ENCODE results near the gene RYK. TPM values are rescaled to one million over a fixed set of nuclear protein-coding genes. Genes with fewer than 3 reads are reported as not detected.
A peak's percentile ranks its signal among the peaks of the same experiment; 100 is the strongest.

The RYK gene
- total RNA-seq, 1 donor from 2014 or later, result 85.2 TPM

DNA sequence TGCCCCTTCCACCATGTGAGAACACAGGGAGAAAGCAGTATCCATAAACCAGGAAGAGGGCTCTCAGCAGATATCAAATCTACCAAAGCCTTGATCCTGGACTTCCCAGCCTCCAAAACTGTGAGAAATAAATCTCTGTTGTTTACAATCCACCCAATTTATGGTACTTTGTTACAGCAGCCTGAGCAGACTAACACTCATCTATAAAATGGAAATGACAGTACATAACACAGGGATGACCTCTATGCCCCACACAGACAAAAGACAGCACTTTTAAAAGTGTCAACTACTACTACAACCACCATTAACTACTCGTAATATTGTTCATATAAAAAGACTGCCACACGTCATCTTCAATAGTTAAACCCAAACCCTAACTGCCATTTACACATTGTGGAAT lies 5.7 kb downstream of the RYK start:
- peaks cover 46% of the 10 kb centered on the region for H3K4me1 Mint-ChIP-seq (ENCODE audit: low read depth)
- H3K4me3 Mint-ChIP-seq (ENCODE audit: low read depth), result no peak overlapping the region
- no peak for DNase-seq (ENCODE audit: low spot score, unreplicated experiment)

DNA sequence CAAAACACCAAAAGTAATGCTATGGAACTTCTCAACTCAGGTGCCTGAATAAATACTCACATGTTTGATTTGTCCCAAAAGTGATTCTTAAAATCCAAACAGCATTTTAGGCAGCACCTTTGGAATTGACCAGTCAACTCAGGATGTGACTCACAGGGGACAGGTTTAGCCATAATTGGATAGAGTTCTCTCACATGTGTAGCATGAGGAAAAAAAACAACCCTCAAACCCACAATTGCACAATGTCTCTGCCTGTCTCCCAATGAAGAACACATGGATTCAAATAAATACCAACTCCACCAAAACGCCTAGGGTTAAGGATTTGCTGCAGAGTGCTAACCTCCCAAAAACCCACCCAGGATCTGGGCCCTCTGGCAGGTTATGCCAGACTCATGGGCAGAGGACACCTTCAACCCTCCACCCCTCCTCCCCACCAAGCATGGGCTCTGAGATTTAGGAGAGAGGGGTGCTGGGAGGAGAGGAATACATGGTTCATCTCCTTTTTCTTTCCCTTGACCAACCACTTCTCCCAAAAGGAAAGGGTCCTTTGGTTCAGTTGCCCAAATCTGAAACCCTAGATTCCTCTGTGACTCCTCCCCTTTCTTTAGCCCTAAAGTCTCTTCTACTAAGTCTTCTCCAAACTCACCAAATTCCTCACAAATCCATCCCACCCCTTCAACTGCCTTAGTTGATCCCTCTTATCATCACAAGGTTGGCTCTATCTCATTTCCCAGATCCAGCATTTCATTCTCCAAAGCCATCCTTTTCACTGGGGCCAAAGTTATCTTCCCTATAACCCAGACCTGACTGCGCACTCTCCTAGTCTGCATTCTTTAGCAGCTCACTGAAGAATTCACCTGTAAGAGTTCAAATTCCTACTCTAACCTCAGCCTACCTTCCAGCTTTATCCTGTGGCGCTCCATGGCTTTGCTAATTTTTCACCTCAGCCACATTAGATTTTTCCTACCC lies 7.7 kb downstream of the RYK start:
- TF ChIP-seq, protein P1, sequence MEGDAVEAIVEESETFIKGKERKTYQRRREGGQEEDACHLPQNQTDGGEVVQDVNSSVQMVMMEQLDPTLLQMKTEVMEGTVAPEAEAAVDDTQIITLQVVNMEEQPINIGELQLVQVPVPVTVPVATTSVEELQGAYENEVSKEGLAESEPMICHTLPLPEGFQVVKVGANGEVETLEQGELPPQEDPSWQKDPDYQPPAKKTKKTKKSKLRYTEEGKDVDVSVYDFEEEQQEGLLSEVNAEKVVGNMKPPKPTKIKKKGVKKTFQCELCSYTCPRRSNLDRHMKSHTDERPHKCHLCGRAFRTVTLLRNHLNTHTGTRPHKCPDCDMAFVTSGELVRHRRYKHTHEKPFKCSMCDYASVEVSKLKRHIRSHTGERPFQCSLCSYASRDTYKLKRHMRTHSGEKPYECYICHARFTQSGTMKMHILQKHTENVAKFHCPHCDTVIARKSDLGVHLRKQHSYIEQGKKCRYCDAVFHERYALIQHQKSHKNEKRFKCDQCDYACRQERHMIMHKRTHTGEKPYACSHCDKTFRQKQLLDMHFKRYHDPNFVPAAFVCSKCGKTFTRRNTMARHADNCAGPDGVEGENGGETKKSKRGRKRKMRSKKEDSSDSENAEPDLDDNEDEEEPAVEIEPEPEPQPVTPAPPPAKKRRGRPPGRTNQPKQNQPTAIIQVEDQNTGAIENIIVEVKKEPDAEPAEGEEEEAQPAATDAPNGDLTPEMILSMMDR (IDR thresholded peaks at IDR 0.05; ENCODE audit: unreplicated experiment), result no peak
- no peaks in the 10 kb centered on the region for H3K27me3 Mint-ChIP-seq
- peak overlapping the region; percentile 39 for H3K27ac Mint-ChIP-seq
- DNase-seq (ENCODE audit: low spot score, unreplicated experiment), result no peak
- peaks cover 2% of the 10 kb centered on the region for H3K36me3 Mint-ChIP-seq (ENCODE audit: insufficient read depth)
- H3K4me3 Mint-ChIP-seq (ENCODE audit: low read depth), result no peak overlapping the region
- peaks cover 32% of the 10 kb centered on the region for H3K4me1 Mint-ChIP-seq (ENCODE audit: low read depth)
- no peaks in the 10 kb centered on the region for H3K9me3 Mint-ChIP-seq (ENCODE audit: low read depth)

More for the DNA sequence above, 5.7 kb downstream of the RYK start:
- H3K27ac Mint-ChIP-seq, result peak overlapping the region; percentile 82
- no peaks in the 10 kb centered on the region for H3K9me3 Mint-ChIP-seq (ENCODE audit: low read depth)
- TF ChIP-seq, protein P1 (IDR thresholded peaks at IDR 0.05; ENCODE audit: unreplicated experiment), result no peak
- peaks cover 2% of the 10 kb centered on the region for H3K36me3 Mint-ChIP-seq (ENCODE audit: insufficient read depth)
- H3K27me3 Mint-ChIP-seq, result no peaks in the 10 kb centered on the region

DNA sequence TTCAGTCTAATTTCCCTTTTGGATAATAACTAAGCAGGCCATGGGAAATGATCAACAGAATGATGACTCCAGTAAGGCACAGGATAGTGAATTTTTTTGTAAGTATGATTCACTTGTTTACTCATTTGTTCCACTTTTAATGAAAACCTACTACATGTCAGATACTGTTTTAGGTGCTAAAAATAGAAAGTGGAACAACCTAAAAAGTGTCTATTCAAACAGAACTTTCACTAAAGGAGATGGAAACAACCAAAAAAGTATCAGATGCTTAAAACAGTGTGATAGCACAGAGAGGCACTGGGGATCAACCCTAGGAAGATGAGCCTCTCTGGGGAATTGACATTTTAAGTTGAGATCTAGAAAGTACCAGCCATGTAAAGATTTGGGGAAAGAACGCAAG lies 11.1 kb downstream of the RYK start:
- no peaks in the 10 kb centered on the region for H3K9me3 Mint-ChIP-seq (ENCODE audit: low read depth)
- H3K36me3 Mint-ChIP-seq (ENCODE audit: insufficient read depth), result no peaks in the 10 kb centered on the region
- no peak for DNase-seq (ENCODE audit: low spot score, unreplicated experiment)
- H3K4me3 Mint-ChIP-seq (ENCODE audit: low read depth), result no peak overlapping the region
- no peaks in the 10 kb centered on the region for H3K27me3 Mint-ChIP-seq
- no peak overlapping the region for H3K27ac Mint-ChIP-seq
- TF ChIP-seq, protein P1 (IDR thresholded peaks at IDR 0.05; ENCODE audit: unreplicated experiment), result no peak
- peaks cover 45% of the 10 kb centered on the region for H3K4me1 Mint-ChIP-seq (ENCODE audit: low read depth)

DNA sequence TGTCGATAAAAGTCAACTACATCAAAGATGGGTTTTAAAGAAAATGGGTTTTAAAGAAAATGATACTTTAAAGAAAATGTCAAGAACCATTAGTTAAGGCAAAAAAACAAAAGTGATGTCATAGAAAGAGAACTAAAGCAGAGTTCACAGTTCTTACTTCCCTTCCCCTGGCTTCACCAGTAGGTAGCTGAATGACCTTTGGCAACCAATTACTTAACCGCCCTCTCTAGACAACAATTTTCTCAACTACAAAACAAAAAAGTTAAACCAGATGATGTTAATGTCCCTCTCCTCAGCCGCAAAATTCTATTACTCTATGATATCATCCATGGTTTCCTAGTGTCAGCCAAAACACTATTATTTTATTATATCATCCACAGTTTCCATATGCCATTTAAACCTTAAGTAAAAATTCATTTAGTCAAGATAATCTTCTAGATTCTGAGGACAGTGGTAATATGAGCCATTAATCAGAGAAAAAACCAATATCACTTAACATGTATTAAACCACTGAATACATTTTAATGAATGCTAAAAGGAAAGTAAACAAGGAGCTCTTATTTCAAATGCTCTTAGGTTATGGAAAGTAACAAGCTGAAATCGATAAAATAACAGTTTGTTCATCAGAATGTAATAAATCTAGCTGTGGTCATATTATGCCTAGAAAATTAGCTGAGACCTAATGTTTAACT lies 13.1 kb downstream of the RYK start:
- no peaks in the 10 kb centered on the region for H3K36me3 Mint-ChIP-seq (ENCODE audit: insufficient read depth)
- no peak overlapping the region for H3K4me3 Mint-ChIP-seq (ENCODE audit: low read depth)
- no peaks in the 10 kb centered on the region for H3K9me3 Mint-ChIP-seq (ENCODE audit: low read depth)
- peaks cover 32% of the 10 kb centered on the region for H3K4me1 Mint-ChIP-seq (ENCODE audit: low read depth)
- DNase-seq (ENCODE audit: low spot score, unreplicated experiment), result no peak
- peak overlapping the region; percentile 19 for H3K27ac Mint-ChIP-seq
- TF ChIP-seq, protein P1 (IDR thresholded peaks at IDR 0.05; ENCODE audit: unreplicated experiment), result no peak
- no peaks in the 10 kb centered on the region for H3K27me3 Mint-ChIP-seq

DNA sequence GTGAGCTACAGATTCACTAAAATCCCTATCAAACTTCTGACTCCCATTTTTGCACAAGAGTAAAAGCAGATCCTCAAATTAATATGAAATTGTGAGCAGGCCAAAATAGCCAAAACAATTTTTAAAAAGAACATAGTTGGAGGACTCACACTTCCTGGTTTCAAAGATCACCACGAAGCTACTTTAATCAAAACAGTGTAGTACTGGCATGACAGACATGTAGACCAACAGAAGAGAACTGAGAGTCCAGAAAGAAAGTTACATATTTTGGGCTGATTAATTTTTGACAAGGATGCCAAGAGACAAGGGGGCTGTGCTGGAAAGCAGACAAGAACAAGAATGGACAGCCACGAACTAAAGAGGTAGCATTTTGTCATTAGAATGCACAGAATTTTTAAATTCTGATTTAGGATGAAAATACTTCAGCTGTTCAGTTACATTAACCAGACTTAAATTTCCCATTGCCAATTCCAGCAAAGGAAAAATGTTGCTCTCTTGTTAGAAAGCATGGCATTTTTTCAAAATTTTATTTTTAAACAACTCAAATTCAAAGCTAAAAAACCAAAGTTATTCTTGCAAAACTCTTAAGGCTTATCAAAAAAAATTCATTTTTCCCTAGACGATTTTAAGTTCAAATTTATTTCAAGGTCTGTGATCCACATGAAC lies 14.0 kb downstream of the RYK start:
- Mint-ChIP-seq H3K36me3 (ENCODE audit: insufficient read depth) (no peaks in the 10 kb centered on the region), H3K27ac (no peak overlapping the region), H3K4me3 (ENCODE audit: low read depth) (no peak overlapping the region), H3K27me3 (no peaks in the 10 kb centered on the region), H3K4me1 (ENCODE audit: low read depth) (peaks cover 33% of the 10 kb centered on the region), H3K9me3 (ENCODE audit: low read depth) (no peaks in the 10 kb centered on the region)
- no peak for DNase-seq (ENCODE audit: low spot score, unreplicated experiment)
- TF ChIP-seq, protein P1 (IDR thresholded peaks at IDR 0.05; ENCODE audit: unreplicated experiment), result no peak

Data from progenitor cell of endocrine pancreas (in vitro differentiated cells).